GM13976 (cell line): ENCODE data around the gene SLC31A1.
"Not testable (repeated sequence)": the region's sequence is repeated elsewhere in the genome, so short reads cannot be mapped to it uniquely, and the experiment has no call there.

Experiments
- DNase-seq: peaks from one replicate; pipeline ENCODE4 v3.0.0; 2012; ENCODE audit warnings: low spot score
- in situ Hi-C: fragments of 300-500 bp; cut with MboI; formaldehyde crosslinking; loops from one replicate; pipeline ENCODE4 v1.12.0; 2022; ENCODE audit warnings: low sequenced_read_pairs, mixed read lengths, inconsistent platforms; ENCODE audit not compliant: unreplicated experiment
- TF ChIP-seq, protein P1 (sequence below): IDR thresholded peaks from 2 replicates; pipeline ENCODE4 v1.5.1; 2012; ENCODE audit warnings: borderline replicate concordance, mild to moderate bottlenecking; ENCODE audit not compliant: insufficient read depth; ENCODE audit errors: extremely low read depth, missing control alignments, control extremely low read depth

SLC31A1 gene

GRCh38 chr9:113238859-113239232 lies 17.5 kb downstream of the SLC31A1 start:
- TF ChIP-seq, protein P1, sequence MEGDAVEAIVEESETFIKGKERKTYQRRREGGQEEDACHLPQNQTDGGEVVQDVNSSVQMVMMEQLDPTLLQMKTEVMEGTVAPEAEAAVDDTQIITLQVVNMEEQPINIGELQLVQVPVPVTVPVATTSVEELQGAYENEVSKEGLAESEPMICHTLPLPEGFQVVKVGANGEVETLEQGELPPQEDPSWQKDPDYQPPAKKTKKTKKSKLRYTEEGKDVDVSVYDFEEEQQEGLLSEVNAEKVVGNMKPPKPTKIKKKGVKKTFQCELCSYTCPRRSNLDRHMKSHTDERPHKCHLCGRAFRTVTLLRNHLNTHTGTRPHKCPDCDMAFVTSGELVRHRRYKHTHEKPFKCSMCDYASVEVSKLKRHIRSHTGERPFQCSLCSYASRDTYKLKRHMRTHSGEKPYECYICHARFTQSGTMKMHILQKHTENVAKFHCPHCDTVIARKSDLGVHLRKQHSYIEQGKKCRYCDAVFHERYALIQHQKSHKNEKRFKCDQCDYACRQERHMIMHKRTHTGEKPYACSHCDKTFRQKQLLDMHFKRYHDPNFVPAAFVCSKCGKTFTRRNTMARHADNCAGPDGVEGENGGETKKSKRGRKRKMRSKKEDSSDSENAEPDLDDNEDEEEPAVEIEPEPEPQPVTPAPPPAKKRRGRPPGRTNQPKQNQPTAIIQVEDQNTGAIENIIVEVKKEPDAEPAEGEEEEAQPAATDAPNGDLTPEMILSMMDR = no peak
- no peak for DNase-seq
- in situ Hi-C loops = no loop called here

GRCh38 chr9:113241161-113241560 lies 19.8 kb downstream of the SLC31A1 start:
- in situ Hi-C loops = no loop called here
- TF ChIP-seq, protein P1 = no peak

GRCh38 chr9:113244556-113244955 lies 23.2 kb downstream of the SLC31A1 start:
- TF ChIP-seq, protein P1 = no peak
- in situ Hi-C loops = no loop called here
- no peak for DNase-seq

More at GRCh38 chr9:113241161-113241560, 19.8 kb downstream of the SLC31A1 start:
- DNase-seq = no peak

DNA sequence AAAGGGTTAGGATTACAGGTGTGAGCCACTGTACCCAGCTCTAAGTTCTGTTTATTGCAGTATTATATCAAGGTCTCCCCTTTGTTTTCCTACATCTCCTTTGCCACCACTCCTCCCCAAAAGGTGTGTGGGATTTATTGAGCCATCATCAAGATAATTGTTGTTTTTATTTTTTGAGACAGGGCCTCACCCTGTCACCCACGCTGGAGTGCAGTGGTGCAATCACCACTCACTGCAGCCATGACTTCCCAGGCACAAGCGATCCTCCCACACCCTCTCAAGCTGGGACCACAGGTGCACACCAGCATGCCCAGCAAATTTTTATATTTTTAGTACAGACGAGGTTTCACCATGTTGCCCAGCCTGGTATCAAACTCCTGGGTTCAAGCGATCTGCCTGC lies 24.6 kb downstream of the SLC31A1 start:
- DNase-seq = no peak
- TF ChIP-seq, protein P1 = no peak
- in situ Hi-C loops = no loop called here

- in situ Hi-C loops = no loop called here
- no peak for DNase-seq
- TF ChIP-seq, protein P1 = no peak
These were observed 25.6 kb downstream of the SLC31A1 start for GRCh38 chr9:113246928-113247327.

DNA sequence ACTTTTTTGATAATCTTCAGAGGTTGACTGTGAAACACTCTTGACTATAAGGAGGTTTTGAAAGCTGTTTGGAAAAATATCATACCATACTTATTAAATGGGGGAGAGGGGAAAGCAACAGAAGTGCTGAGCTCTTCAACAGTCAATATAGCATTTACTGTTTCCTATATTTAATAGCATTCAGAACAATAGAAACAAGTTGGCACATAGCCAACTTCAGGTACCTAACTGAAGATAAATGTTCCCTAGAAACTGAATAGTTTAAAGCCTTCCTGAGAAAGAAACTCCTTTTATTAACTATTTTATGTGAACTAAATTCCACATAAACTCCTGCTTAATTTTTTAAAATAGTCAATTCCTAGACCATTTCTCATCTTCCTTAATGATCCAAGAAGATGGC lies 26.3 kb downstream of the SLC31A1 start:
- TF ChIP-seq, protein P1 = no peak
- no peak for DNase-seq
- in situ Hi-C loops = no loop called here

DNA sequence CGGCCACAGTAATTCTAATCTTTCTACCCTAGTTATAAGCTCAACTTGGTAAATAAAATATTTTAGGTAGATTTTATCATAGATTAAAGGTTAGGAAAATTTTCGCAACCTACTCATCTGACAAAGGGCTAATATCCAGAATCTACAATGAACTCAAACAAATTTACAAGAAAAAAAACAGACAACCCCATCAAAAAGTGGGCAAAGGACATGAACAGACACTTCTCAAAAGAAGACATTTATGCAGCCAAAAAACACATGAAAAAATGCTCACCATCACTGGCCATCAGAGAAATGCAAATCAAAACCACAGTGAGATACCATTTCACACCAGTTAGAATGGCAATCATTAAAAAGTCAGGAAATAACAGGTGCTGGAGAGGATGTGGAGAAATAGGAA lies 28.3 kb downstream of the SLC31A1 start:
- DNase-seq, in situ Hi-C loops: not testable (repeated sequence)
